ENCODE data around the gene RCOR1.

RCOR1 gene

DNA sequence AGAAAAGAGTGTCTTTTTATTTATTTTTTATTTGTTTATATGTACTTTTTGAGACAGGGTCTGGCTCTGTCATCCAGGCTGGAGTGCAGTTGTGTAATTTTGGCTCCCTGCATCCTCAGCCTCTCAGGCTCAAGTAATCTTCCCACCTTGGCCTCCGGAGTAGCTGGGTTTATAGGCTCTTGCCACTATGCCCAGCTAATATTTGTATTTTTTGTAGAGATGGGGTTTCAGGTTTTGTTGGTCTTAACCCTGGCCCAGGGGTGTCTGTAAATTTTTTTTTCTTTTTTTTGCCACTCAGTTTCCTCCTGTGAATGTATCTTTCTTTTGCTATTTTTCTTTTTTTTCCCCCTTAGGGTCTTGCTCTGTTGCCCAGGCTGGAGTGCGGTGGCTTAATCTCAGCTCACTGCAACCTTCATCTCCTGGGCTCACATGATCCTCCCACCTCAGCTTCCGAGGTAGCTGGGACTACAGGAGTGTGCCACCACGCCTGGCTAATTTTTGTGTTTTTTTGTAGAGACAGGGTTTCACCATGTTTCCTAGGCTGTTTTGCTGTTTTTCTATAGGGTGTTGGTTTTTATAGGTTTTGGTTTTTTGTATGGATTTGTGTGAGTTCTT is 11.0 kb downstream of the RCOR1 start:
- TF ChIP-seq, protein P1, sequence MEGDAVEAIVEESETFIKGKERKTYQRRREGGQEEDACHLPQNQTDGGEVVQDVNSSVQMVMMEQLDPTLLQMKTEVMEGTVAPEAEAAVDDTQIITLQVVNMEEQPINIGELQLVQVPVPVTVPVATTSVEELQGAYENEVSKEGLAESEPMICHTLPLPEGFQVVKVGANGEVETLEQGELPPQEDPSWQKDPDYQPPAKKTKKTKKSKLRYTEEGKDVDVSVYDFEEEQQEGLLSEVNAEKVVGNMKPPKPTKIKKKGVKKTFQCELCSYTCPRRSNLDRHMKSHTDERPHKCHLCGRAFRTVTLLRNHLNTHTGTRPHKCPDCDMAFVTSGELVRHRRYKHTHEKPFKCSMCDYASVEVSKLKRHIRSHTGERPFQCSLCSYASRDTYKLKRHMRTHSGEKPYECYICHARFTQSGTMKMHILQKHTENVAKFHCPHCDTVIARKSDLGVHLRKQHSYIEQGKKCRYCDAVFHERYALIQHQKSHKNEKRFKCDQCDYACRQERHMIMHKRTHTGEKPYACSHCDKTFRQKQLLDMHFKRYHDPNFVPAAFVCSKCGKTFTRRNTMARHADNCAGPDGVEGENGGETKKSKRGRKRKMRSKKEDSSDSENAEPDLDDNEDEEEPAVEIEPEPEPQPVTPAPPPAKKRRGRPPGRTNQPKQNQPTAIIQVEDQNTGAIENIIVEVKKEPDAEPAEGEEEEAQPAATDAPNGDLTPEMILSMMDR (conservative IDR thresholded peaks at IDR 0.05; ENCODE audit: low read depth): no peak
- POLR2A ChIA-PET (ENCODE audit: low non-redundant PET): no interaction called here
- DNase-seq (ENCODE audit: low spot score): no peak
- CTCF ChIA-PET: interaction anchor here (0.6 to 0.8 kb wide), 3 partner anchors 40 to 1239 kb away, joined by 3 to 4 read pairs (median 4); no protein-coding TSS in a partner anchor
- H3K27ac ChIP-seq: peak overlapping the region; percentile 51

DNA sequence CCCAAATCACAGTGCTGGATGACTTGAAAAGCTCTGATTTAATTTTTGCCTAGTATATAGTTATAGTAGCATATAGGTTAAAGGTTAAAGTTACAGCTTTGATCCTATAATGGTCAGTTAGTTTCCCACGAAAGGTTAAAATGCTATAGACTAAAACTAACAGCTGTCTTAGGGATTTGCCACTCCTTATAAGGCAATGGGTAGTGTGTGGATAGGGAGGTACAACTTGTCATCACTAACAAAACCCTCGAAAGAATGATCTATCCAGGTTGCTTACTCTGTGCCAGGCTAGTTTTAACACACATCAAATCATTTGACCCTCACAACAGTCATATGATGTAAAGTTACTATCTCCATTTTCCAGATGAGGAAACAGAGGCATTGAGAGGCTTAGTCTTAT is 11.7 kb downstream of the RCOR1 start:
- CTCF ChIA-PET: interaction anchor here (0.8 kb wide), 1 partner anchor 40 kb away, joined by 3 read pairs; no protein-coding TSS in a partner anchor

DNA sequence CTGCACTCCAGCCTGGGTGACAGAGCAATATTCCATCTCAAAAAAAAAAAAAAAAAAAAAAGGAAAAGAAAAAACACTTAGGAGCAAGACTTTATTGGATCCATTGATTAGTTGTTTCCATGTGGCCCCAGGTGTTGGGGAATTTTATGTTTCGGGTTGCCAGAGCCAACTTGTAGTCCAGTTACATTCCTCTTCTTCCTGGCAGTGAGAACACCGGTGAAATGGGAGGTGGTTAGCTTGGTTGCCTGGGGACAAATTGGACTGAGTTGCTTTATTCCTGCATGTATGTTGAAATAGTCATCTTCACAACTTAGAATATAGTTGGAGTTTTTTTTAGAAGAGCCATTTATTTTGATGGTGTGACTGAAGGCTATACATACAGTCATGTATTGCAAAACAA is 12.6 kb downstream of the RCOR1 start:
- POLR2A ChIA-PET (ENCODE audit: low non-redundant PET): no interaction called here
- DNase-seq (ENCODE audit: low spot score): peak; percentile 80
- TF ChIP-seq, protein P1 (conservative IDR thresholded peaks at IDR 0.05; ENCODE audit: low read depth): no peak
- peak overlapping the region; percentile 76 for H3K27ac ChIP-seq
- CTCF ChIA-PET: interaction anchor here (0.7 kb wide), 1 partner anchor 109 kb away, joined by 3 read pairs; no protein-coding TSS in a partner anchor

More for the DNA sequence above, 11.7 kb downstream of the RCOR1 start:
- no peak overlapping the region for H3K27ac ChIP-seq
- no peak for DNase-seq (ENCODE audit: low spot score)
- TF ChIP-seq, protein P1 (conservative IDR thresholded peaks at IDR 0.05; ENCODE audit: low read depth): no peak
- POLR2A ChIA-PET (ENCODE audit: low non-redundant PET): no interaction called here

DNA sequence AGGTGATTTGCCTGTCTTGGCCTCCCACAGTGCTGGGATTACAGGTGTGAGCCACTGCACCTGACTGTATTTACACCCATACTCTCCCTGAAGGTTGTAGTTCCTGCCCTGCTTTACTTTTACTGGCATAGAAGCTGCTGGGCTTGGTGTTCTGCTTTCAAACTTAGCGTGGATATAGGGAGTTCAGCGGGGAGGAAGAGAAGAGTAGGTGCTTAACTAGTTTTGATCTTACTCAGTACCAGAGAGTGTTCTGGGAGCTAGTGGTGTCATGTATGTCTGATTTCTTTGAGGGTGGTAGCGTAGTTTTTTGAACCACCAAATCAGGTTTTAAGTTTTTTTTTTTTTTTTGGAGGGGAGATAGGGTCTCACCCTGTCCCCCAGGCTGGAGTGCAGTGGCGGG is 13.8 kb downstream of the RCOR1 start:
- CTCF ChIA-PET: no interaction called here
- POLR2A ChIA-PET (ENCODE audit: low non-redundant PET): no interaction called here
- TF ChIP-seq, protein P1 (conservative IDR thresholded peaks at IDR 0.05; ENCODE audit: low read depth): no peak
- H3K27ac ChIP-seq: peak overlapping the region; percentile 68
- DNase-seq (ENCODE audit: low spot score): no peak

DNA sequence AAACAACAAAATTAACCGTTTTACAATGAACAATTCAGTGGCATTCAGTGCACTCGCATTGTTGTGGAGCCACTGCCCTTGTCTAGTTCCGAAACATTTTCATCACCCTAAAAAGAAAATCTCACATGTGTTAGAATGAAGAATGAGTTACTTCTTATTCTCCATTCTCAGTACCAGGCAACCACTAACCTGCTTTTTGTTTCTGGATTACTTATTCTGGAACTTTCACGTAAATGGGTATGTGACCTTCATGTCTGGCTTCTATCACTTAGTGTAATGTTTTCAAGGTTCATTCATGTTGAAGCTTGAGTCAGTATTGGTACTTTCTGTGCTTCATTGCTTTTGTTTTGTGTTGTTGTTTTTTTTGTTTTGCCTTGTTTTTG is 15.6 kb downstream of the RCOR1 start:
- POLR2A ChIA-PET (ENCODE audit: low non-redundant PET): no interaction called here
- CTCF ChIA-PET: interaction anchor here (0.9 kb wide), 1 partner anchor 13 kb away, joined by 4 read pairs; no protein-coding TSS in a partner anchor
- H3K27ac ChIP-seq: peak overlapping the region; percentile 68; the same call in 1 of the 2 replicates
- no peak for DNase-seq (ENCODE audit: low spot score)
- TF ChIP-seq, protein P1 (conservative IDR thresholded peaks at IDR 0.05; ENCODE audit: low read depth): no peak

DNA sequence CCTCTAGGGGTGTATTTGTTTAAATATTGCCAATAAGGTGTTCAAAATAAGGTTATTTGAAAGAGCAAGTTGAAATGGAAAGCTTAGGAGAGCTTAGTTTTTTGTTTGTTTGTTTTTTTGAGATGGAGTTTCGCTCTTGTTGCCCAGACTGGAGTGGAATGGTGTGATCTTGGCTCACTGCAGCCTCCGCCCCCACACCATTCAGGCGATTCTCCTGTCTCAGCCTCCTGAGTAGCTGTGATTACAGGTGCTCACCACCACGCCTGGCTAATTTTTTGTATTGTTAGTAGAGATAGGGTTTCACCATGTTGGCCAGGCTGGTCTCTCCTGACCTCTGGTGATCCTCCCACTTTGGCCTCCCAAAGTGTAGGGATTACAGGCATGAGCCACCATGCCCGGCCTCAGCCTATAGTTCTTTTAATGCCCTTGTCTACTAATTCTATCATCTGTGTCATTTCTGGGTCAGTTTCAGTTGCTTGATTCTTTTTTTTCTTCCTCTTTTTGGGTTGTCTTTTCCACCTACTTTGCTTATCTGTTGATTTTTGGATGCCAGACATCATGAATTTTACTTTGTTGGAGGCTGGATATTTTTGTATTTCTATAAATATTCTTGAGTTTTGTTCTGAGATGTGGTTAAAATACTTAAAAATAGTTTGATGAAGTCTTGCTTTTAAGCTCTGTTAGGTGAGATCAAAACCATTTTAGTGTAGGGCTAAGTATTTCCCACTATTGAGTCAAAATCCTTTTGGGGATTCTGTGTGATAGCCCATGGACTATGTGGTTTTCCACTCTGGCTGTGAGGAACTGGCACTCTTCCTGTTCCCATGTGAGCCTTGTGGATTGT is 18.7 kb downstream of the RCOR1 start:
- TF ChIP-seq, protein P1 (conservative IDR thresholded peaks at IDR 0.05; ENCODE audit: low read depth): no peak
- no peak overlapping the region for H3K27ac ChIP-seq
- CTCF ChIA-PET: interaction anchor here (0.6 to 1.1 kb wide), 2 partner anchors 17 to 319 kb away, joined by 4 read pairs; no protein-coding TSS in a partner anchor
- DNase-seq (ENCODE audit: low spot score): no peak
- POLR2A ChIA-PET (ENCODE audit: low non-redundant PET): no interaction called here
